ENCODE results near the gene BCL11B. TPM values are rescaled to one million over a fixed set of nuclear protein-coding genes. Genes with fewer than 3 reads are reported as not detected.

Gene BCL11B
- total and polyA plus RNA-seq, 9 of the 15 experiments (the other 6 are each of a cell fraction or from before 2014, with no cell fraction given): 0.09 TPM; not detected in 8

DNA sequence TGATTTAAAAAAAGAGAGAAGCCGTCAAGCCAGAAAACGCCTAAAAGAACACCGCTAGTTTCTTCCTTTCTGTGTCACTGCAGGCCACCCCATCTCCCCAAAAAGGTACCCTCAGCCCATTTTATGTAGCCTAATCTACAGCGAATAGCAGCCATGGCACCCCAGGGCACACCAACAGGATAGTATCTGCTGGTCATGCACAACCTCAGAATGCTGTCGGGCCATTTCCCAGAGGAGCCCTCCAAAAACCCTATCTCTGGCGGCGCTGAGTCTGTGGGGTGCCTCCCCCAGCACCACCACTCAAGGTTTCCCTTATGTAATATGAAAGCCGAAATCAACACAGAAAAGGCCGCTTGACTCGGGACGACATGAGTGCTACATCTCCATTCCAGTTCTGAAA is 98.9 kb downstream of the BCL11B start (continued):
- TF ChIP-seq, protein P1, sequence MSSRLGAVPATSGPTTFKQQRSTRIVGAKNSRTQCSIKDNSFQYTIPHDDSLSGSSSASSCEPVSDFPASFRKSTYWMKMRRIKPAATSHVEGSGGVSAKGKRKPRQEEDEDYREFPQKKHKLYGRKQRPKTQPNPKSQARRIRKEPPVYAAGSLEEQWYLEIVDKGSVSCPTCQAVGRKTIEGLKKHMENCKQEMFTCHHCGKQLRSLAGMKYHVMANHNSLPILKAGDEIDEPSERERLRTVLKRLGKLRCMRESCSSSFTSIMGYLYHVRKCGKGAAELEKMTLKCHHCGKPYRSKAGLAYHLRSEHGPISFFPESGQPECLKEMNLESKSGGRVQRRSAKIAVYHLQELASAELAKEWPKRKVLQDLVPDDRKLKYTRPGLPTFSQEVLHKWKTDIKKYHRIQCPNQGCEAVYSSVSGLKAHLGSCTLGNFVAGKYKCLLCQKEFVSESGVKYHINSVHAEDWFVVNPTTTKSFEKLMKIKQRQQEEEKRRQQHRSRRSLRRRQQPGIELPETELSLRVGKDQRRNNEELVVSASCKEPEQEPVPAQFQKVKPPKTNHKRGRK (tag; IDR thresholded peaks at IDR 0.05): no peak
- TF ChIP-seq, protein P2, sequence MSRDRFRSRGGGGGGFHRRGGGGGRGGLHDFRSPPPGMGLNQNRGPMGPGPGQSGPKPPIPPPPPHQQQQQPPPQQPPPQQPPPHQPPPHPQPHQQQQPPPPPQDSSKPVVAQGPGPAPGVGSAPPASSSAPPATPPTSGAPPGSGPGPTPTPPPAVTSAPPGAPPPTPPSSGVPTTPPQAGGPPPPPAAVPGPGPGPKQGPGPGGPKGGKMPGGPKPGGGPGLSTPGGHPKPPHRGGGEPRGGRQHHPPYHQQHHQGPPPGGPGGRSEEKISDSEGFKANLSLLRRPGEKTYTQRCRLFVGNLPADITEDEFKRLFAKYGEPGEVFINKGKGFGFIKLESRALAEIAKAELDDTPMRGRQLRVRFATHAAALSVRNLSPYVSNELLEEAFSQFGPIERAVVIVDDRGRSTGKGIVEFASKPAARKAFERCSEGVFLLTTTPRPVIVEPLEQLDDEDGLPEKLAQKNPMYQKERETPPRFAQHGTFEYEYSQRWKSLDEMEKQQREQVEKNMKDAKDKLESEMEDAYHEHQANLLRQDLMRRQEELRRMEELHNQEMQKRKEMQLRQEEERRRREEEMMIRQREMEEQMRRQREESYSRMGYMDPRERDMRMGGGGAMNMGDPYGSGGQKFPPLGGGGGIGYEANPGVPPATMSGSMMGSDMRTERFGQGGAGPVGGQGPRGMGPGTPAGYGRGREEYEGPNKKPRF (IDR thresholded peaks at IDR 0.05; ENCODE audit: low read depth, low read length): no peak
- TF ChIP-seq BACH1 (tag; IDR thresholded peaks at IDR 0.05): no peak

DNA sequence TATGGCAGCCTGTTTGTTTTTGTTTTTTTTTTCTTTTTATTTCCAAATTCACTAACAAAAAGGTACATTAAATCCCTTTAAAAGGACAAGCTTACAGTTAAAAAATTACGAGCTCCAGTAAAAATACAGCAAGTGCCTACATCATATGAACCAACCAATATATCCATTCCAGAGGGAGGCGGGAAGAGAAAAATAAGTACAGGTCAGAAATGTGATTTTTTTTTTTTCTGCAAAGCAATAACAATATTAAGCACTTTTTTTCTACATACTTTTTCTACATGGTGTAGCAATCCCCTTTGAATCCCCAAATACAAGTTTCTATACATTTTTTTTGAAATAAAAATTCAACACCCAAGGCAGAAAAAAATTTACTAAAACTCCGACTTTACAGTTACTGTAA is 100.6 kb downstream of the BCL11B start:
- ChIA-PET CTCF (ENCODE audit: low intra/inter-chr PET ratio) (no interaction called here), POLR2A (no interaction called here)
- BruUV-seq (replicated peaks): no TSS peak
- no peaks in the 10 kb centered on the region for H3K36me3 ChIP-seq (ENCODE audit: control insufficient read depth, insufficient read depth, low read length)
- no peaks in the 10 kb centered on the region for H4K20me1 ChIP-seq (replicated peaks; ENCODE audit: control insufficient read depth, insufficient read depth, low read length)
- no peak overlapping the region for H2AFZ ChIP-seq (ENCODE audit: low read depth, low read length)
- no peaks in the 10 kb centered on the region for H3K9me3 ChIP-seq (replicated peaks; ENCODE audit: control insufficient read depth, insufficient read depth, low read depth, low read length)
- H3K9me1 ChIP-seq (ENCODE audit: control insufficient read depth, insufficient read depth, low read length): no peaks in the 10 kb centered on the region
- WGBS (ENCODE audit: insufficient coverage, low coverage, missing lambda C conversion rate): 0% methylated on average over 3 of the region's 3 CpGs
- FAIRE-seq (no peak), DNase-seq (ENCODE audit: extremely low read depth in 1 of 4, low spot score in 3 of 4) (no peak), ATAC-seq (no peak)
- TF ChIP-seq MEF2D (tag; conservative IDR thresholded peaks at IDR 0.05; ENCODE audit: low read depth) (no peak), HCFC1 (IDR thresholded peaks at IDR 0.05; ENCODE audit: low read depth, low read length) (no peak)
- TF ChIP-seq, protein P3, sequence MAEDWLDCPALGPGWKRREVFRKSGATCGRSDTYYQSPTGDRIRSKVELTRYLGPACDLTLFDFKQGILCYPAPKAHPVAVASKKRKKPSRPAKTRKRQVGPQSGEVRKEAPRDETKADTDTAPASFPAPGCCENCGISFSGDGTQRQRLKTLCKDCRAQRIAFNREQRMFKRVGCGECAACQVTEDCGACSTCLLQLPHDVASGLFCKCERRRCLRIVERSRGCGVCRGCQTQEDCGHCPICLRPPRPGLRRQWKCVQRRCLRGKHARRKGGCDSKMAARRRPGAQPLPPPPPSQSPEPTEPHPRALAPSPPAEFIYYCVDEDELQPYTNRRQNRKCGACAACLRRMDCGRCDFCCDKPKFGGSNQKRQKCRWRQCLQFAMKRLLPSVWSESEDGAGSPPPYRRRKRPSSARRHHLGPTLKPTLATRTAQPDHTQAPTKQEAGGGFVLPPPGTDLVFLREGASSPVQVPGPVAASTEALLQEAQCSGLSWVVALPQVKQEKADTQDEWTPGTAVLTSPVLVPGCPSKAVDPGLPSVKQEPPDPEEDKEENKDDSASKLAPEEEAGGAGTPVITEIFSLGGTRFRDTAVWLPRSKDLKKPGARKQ (CRISPR knock-in tag; IDR thresholded peaks at IDR 0.05): no peak
- TF ChIP-seq, protein P4, sequence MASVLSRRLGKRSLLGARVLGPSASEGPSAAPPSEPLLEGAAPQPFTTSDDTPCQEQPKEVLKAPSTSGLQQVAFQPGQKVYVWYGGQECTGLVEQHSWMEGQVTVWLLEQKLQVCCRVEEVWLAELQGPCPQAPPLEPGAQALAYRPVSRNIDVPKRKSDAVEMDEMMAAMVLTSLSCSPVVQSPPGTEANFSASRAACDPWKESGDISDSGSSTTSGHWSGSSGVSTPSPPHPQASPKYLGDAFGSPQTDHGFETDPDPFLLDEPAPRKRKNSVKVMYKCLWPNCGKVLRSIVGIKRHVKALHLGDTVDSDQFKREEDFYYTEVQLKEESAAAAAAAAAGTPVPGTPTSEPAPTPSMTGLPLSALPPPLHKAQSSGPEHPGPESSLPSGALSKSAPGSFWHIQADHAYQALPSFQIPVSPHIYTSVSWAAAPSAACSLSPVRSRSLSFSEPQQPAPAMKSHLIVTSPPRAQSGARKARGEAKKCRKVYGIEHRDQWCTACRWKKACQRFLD (CRISPR knock-in tag; IDR thresholded peaks at IDR 0.05): no peak
- no peak overlapping the region for H3K4me3 ChIP-seq
- no peak overlapping the region for H3K27ac ChIP-seq (ENCODE audit: extremely low read depth, low read depth, low read length)
- peaks cover 0 to 4% of the 10 kb centered on the region in 2 experiments; a peak in 4 of 5 replicates for H3K27me3 ChIP-seq (ENCODE audit: control insufficient read depth in 2 of 2, insufficient read depth in 2 of 2, low read length in 2 of 2)
- H3K79me2 ChIP-seq (ENCODE audit: control insufficient read depth, insufficient read depth, low read length): no peaks in the 10 kb centered on the region
- intact Hi-C loops (cut with micrococcal nuclease) (no loop called here), in situ Hi-C loops (cut with MboI) (no loop called here)
- no peaks in the 10 kb centered on the region for H3K4me1 ChIP-seq (replicated peaks in 1 of 2; ENCODE audit: control insufficient read depth in 2 of 2, insufficient read depth in 2 of 2, low read length in 2 of 2)
- H3K4me2 ChIP-seq (ENCODE audit: insufficient read depth, low read length): no peak overlapping the region
- H3K9ac ChIP-seq (ENCODE audit: insufficient read depth in 1 of 2, low read depth in 2 of 2, low read length in 2 of 2): no peak overlapping the region
